CD4-positive, alpha-beta T cell treated with Interleukin-1 beta for 1 hour (primary cell): ENCODE measurements around the gene STK31.
"Not testable (repeated sequence)": the region's sequence is repeated elsewhere in the genome, so short reads cannot be mapped to it uniquely, and the experiment has no call there.

ENCODE experiments used
- DNase-seq, 2 donors: peaks; one replicate each; pipeline ENCODE4 v3.0.0-alpha.2; 2020 to 2022

STK31 gene

DNA sequence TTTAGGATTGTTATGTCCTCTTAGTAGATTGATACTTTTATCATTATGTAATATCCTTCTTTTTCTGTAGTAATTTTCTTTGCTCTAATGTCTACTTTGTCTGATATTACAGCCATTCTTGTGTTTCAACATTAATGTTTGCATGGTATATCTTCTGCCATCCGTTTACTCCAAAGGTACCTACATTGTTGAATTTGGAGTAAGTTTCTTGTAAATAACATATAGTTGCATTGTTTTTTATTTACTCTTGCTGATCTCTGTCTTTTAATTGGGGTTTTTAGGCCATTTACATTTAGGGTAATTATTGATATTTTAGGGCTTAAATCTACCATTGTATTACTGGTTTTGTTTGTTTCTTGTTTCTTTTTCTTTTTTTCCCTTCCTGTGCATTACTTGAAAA is 100.1 kb downstream of the STK31 start:
- no peak for DNase-seq

DNA sequence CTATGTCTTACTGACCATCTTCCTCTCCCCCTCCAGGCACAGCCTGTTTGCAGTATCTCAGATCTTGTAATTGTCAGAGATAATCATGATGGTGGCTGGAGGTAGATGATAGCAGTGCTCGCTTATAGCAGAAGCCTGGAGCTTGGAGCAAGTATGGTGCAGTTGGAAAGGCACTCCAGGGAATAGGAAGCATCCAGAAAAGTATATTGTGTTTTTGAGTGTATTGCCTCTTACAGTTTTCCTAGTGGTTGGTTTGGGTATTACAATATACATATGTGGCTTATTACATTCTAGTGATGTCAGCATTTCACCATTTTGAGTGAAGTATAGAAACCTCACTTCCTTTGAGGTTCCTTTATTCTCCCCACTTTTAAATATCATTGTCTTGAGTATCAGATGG is 101.5 kb downstream of the STK31 start:
- no peak for DNase-seq

DNA sequence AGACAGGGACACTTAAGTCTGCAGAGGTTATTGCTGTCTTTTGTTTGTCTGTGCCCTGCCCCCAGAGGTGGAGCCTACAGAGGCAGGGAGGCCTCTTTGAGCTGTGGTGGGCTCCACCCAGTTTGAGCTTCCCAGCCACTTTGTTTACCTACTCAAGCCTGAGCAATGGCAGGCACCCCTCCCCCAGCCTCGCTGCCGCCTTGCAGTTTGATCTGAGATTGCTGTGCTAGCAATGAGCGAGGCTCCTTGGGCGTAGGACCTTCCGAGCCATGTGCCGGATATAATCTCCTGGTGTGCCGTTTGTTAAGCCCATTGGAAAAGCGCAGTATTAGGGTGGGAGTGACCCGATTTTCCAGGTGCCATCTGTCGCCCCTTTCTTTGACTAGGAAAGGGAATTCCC is 118.1 kb downstream of the STK31 start:
- DNase-seq: not testable (repeated sequence)

DNA sequence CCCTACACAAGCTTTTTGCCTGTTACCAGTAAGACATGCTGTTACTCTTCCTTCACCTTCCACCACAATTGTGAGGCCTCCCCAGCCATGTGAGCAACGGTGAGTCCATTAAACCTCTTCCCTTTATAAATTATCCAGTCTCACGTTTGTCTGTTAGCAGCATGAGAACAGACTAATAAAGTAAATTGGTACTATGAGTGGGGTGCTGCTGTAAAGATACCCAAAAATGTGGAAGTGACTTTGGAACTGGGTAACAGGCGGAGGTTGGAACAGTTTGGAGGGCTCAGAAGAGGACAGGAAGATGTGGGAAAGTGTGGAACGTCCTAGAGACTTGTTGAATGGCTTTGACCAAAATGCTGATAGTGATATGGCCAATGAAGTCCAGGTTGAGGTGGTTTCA is 122.7 kb downstream of the STK31 start:
- DNase-seq: not testable (repeated sequence)

DNA sequence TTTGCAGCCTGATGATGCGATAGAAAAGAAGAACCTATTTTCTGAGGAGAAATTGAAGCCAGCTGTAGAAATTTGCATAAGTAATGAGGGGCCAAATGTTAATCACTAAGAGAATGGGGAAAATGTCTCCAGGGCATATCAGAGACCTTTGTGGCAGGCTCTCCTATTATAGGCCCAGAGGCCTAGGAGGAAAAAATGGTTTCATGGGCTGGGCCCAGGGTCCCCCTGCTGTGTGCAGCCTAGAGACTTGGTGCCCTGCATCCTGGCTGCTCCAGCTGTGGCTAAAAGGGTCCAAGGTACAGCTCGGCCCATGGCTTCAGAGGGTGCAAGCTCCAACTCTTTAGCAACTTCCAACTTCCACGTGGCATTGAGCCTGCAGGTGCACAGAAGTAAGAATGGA is 123.4 kb downstream of the STK31 start:
- DNase-seq: no peak

DNA sequence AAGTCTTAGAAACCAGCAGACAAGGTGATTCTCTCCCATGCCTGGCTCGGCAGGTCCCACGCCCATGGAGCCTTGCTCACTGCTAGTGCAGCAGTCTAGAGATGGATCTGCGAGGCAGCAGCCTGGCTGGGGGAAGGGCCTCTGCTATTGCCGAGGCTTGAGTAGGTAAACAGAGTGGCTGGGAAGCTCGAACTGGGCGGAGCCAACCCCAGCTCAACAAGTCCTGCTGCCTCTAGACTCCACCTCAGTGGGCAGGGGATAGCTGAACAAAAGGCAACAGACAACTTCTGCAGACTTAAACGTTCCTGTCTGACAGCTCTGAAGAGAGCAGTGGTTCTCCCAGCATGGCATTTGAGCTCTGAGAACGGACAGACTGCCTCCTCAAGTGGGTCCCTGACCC is 134.8 kb downstream of the STK31 start:
- DNase-seq: not testable (repeated sequence)

DNA sequence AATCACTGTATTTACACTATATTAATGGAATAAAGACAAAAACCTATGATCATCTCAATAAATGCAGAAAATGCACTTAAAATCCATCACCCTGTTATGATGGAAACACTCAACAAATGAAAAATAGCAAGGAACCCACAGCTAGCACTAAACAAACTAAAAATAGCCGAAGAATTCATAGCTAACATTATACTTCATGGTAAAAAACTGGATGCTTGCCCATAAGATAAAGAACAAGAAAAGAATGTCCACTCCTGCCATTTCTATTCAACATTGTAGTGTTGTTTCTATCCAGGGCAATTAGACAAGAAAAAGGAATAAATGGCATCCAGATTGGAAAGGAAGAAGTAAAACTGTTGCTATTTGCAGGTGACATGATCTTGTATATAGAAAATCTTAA is 142.1 kb downstream of the STK31 start:
- DNase-seq: no peak

DNA sequence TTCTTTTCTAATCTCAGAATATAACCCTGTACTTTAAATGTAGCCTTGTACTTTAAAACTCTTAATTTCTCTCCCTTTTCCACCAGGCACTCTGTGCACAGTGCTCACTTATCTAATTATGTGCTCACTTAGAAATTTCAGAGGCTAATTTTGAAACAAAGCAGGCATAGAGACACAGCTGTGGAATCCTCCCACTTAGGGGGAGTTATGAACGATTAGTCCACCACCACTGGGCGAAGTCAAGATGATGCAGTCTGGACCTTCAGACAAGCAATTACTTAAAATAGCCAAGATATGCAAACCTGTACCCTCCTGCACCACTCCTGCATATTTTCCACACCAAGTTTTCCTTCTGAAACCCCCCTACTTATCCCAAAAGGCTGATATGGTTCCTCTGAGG is 143.0 kb downstream of the STK31 start:
- no peak for DNase-seq

DNA sequence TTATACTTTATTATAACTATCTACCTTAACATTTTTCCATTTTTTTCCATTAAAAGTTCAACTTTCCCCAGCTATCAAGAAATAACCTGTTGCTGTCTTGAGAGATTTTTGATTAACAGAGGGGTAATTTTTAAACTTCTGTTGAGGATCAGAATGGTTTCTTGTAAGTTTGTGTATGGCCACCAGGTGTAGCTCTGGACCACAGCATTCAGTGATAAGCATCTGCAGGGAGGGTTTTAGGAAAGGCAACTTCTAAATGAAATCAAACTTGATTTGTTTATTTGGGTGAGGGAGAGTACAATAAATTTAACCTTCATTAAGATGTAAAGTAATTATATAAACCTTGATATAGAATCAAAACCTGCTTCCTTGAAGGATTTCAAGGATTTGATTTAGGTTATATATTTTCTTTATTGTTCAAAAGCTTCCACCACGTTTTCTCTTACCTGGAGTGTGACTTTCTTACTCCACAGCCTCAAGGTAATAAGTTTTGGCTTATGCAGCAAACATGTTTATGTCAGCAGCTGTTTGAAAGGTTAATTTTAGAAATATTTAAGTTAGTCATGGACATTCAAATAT is 153.3 kb downstream of the STK31 start:
- DNase-seq: peak in 1 of 2 donors; percentile 18

DNA sequence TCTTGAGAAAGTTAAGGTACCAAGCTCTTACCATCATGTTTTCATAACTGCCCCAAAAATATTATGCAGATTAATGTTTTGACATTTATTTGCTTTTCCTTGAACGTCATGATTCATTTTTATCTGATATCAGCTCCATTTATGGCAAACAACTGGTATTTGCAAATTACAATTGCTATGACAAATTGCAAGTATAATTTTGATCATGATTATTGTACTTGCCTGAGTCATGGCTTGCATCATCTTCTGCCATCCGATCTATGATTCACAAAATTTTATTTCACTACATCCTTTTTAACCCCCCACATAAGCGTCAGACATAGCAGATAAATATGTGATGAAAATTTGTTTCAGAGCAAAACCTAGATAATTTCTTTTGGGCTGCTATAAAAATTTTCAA is 155.0 kb downstream of the STK31 start:
- no peak for DNase-seq

DNA sequence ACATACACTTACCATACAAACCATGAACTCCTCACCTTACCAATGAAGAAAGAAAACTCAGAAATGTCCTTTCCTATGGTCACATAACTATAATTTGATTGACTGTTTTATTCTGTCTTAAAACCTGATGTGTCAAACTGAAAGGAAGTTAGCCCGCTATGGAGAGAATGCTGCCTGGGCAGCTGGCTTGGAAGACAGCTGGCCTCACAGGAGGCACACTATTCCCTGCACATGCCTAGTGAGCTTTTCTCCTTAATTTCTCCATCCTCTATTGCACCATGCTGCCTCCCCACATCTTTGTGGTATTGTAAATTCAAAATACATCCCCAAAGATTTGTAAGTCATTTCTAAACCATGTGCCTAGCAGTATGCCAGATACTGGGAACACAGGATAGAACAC is 163.3 kb downstream of the STK31 start:
- DNase-seq: no peak

DNA sequence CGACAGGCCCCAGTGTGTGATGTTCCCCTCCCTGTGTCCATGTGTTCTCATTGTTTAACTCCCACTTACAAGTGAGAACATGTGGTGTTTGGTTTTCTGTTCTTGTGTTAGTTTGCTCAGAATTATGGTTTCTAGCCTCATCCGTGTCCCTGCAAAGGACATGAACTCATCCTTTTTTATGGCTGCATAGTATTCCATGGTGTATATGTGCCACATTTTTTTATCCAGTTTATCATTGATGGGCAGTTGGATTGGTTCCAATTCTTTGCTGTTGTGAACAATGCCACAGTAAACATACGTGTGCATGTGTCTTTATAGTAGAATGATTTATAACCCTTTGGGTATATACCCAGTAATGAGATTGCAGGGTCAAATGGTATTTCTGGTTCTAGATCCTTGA is 166.5 kb downstream of the STK31 start:
- DNase-seq: not testable (repeated sequence)
